Stimulated activated CD8-positive, alpha-beta memory T cell treated with anti-CD3 and anti-CD28 coated beads, Interleukin-15, amount 100 ng/mL, for 4 hours (primary cell): ENCODE results near the gene VCP.

Experiments used
- DNase-seq, 2 donors: peaks; one replicate each; pipeline ENCODE4 v3.0.0-alpha.2; 2020; ENCODE audit warnings: low read depth in 2 of 2

Gene VCP

GRCh38 chr9:35103660-35104191, 31.3 kb upstream of the VCP start:
- DNase-seq, result no peak

- DNase-seq, result peak; percentile 83 to 90
Measured at GRCh38 chr9:35102769-35103659, 30.6 kb upstream of the VCP start, which contains the start of gene STOML2. STOML2 (minus strand) TSS chr9:35103131; CDS start chr9:35103094, 37 bp downstream.

- DNase-seq, result no peak
Measured at GRCh38 chr9:35102465-35102768, 30.0 kb upstream of the VCP start.

GRCh38 chr9:35097573-35097972, 25.1 kb upstream of the VCP start:
- no peak for DNase-seq

- DNase-seq, result peak; percentile 74
Measured at GRCh38 chr9:35096035-35096849, 23.8 kb upstream of the VCP start, which contains the start of gene PIGO. PIGO (minus strand) TSS chr9:35096591; CDS start chr9:35095565, 1,026 bp downstream.

- DNase-seq, result no peak
Measured at GRCh38 chr9:35091536-35091935, 19.1 kb upstream of the VCP start.

- DNase-seq, result no peak
Measured at GRCh38 chr9:35089434-35089833, 17.0 kb upstream of the VCP start.

- DNase-seq, result no peak
Measured at GRCh38 chr9:35085078-35085477, 12.7 kb upstream of the VCP start.

- DNase-seq, result peak; percentile 61
Measured at GRCh38 chr9:35079426-35080341, 7.3 kb upstream of the VCP start, which contains the start of gene FANCG. FANCG (minus strand) TSS chr9:35079942; CDS start chr9:35079524, 418 bp downstream.

- no peak for DNase-seq
Measured at GRCh38 chr9:35079041-35079425, 6.6 kb upstream of the VCP start.

- no peak for DNase-seq
Measured at GRCh38 chr9:35078066-35078465, 5.6 kb upstream of the VCP start.

- no peak for DNase-seq
Measured at GRCh38 chr9:35076848-35077247, 4.4 kb upstream of the VCP start.

GRCh38 chr9:35075358-35075757, 2.9 kb upstream of the VCP start:
- no peak for DNase-seq

GRCh38 chr9:35074791-35075190, 2.4 kb upstream of the VCP start:
- DNase-seq, result no peak

GRCh38 chr9:35074141-35074540, 1.7 kb upstream of the VCP start:
- DNase-seq, result no peak

- no peak for DNase-seq
Measured at GRCh38 chr9:35073279-35073612, 821 bp upstream of the VCP start.

- peak; percentile 42 to 60 for DNase-seq
Measured at GRCh38 chr9:35071814-35072460, 488 bp downstream of the VCP start.

GRCh38 chr9:35070823-35071813, 1.3 kb downstream of the VCP start:
- no peak for DNase-seq

- no peak for DNase-seq
Measured at GRCh38 chr9:35069020-35069419, 3.4 kb downstream of the VCP start.

- no peak for DNase-seq
Measured at GRCh38 chr9:35067056-35067455, 5.4 kb downstream of the VCP start.
